GM21423 (cell line): ENCODE measurements around the gene CHODL.

Experiments used
- ATAC-seq: cut with Tn5 transposase; IDR thresholded peaks from one replicate; pipeline ENCODE4 v1.9.1; 2021; ENCODE audit warnings: mild to moderate bottlenecking, moderate library complexity; ENCODE audit not compliant: unreplicated experiment

Gene CHODL

GRCh38 chr21:18285379-18285778 is 40.7 kb downstream of the CHODL start:
- no peak for ATAC-seq

- no peak for ATAC-seq
Measured at GRCh38 chr21:18289876-18290275, 45.2 kb downstream of the CHODL start.

GRCh38 chr21:18294100-18294499 is 49.5 kb downstream of the CHODL start:
- no peak for ATAC-seq

- ATAC-seq = no peak
Measured at GRCh38 chr21:18298228-18298627, 53.6 kb downstream of the CHODL start.
